Fibroblast of lung (primary cell): ENCODE measurements around the gene LCN9.

ENCODE experiments used
- CTCF ChIP-seq, 2 donors: IDR thresholded peaks in 1 of 2; conservative IDR thresholded peaks in 1 of 2; 1 replicate in 1 of 2; 2 replicates in 1 of 2; pipeline ENCODE4 v1.5.1; 2011 to 2012; ENCODE audit warnings: low read length in 2 of 2, control low read depth in 1 of 2, inconsistent platforms in 1 of 2, low read depth in 1 of 2, mild to moderate bottlenecking in 1 of 2
- EZH2 ChIP-seq: IDR thresholded peaks from 2 replicates; pipeline ENCODE4 v1.5.1; 2012; ENCODE audit warnings: low read length, control low read depth, mild to moderate bottlenecking; ENCODE audit errors: missing control alignments

- TF ChIP-seq CTCF (conservative IDR thresholded peaks at IDR 0.05 in 1 of 2, IDR thresholded peaks at IDR 0.05 in 1 of 2; ENCODE audit: low read depth in 1 of 2, low read length in 2 of 2) (no peak), EZH2 (no peak)
Observed at GRCh38 chr9:135711881-135712280, 48.8 kb downstream of the LCN9 start.
